GM21360 (cell line): ENCODE data around the gene SYNDIG1.

ENCODE experiments used
- ATAC-seq: cut with Tn5 transposase; IDR thresholded peaks from one replicate; pipeline ENCODE4 v1.9.1; 2021; ENCODE audit warnings: mild to moderate bottlenecking, moderate library complexity; ENCODE audit not compliant: unreplicated experiment

Gene SYNDIG1

DNA sequence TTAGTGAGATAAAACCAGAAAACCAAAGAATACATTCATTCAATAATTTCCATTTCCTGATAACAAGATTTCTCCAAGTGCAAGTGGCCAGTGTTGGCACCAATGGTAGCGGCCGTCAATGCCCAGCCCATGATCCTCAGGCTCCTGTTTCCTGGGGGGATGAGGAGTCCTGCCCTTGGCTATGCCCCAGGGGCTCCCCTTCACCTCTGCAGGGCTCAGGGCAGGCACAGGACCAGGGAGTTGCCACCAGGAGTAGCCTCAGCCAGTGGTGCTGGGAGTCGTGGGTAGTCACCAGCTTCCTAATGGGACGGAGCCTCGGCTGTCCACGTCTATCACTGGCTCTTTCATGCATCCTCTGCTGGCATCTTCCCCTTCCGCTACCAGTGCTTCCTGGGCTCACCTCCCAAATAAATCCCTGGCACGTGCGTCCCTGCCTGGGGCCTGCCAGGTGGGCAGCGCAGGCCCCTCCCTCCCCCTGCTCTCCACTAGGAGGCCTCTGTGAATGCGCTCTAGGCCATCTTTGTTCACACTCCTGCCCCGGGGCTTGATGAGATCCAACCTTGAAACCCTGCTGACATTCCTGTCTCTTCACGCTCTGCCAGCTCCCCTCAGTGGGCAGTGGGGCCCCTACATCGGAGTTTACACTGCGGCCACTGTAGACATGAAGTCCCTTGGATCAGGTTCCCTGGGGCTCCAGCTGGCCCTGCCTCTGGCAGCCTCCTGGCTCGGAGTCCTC, 215.7 kb downstream of the SYNDIG1 start:
- no peak for ATAC-seq

GRCh38 chr20:24685736-24686135, 216.3 kb downstream of the SYNDIG1 start:
- no peak for ATAC-seq

DNA sequence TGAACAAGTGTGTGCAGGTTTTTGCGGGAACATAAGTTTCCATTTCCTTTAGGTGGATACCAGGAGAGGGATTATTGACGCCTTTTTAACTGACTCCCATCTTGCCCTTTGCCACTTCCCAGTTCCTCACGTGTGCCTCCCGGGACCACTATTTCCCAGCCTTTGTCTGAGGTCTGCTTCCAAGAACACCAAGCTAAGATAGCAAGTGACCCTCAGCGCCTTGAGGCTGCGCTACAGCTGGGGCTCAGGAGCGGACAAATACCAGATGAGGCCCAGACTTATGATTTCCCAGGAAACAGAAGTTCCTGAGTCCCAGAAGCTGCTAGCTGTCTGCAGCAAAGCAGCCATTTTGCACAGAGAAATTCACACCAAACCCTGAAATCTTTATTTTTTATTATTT, 216.7 kb downstream of the SYNDIG1 start:
- no peak for ATAC-seq

- no peak for ATAC-seq
Observed at GRCh38 chr20:24690408-24690807, 221.0 kb downstream of the SYNDIG1 start.

DNA sequence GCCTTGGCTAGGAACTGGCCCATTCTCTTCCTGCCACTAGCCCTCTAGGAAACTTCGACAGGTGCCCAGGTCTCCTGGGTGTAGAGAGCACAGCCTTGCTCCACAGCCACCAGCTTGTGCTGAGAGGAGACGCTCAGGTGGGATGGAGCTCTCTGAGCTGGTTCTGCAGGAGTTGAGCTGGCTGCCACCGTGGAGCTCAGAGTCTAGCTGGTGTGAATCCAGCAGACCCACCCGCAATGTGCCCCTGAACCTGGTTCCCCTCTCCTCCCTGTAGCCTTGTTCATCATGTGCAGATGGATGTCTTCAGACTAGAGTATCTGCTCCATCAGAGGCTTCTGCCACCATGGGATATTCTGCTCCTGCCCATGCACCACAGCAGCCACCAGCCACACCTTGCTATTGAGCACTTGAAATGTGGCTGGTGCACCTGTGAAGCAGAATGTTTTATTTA, 222.5 kb downstream of the SYNDIG1 start:
- no peak for ATAC-seq

DNA sequence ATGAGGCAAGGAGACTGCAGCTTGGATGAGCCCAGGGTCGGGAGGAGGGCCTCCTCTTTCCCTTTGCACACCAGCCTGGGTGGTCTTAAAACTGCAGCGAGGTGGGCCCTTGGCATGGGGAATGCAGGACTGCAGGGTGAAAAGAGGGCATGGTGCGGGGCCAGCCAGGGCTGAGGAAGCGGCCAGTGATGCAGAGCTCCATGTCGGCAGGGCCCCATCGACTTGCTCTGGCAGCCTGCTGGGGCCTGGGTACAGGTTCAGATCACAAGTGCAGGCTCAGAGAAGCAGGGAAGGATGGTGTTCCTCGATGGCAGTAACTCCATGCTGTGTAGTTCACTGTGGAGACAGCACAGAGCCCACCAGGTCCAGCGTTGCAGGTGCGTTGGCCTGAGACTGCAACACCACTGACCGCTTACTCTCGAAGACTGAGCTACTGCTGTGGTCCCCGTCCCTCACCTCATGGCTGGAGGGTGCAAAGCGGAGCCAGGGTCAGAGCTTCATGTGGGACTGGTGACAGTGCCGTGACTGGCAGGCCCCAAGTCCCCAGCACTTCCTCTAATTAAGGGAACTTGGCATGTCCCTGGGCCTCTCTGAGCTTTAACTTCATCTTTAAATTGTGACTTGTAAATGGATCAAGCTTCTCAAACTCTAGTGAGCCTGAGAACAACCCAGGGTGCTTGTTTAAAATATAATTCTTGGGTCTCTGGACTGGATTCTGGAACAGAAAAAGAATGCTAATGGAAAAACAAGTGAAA, 223.2 kb downstream of the SYNDIG1 start:
- no peak for ATAC-seq

DNA sequence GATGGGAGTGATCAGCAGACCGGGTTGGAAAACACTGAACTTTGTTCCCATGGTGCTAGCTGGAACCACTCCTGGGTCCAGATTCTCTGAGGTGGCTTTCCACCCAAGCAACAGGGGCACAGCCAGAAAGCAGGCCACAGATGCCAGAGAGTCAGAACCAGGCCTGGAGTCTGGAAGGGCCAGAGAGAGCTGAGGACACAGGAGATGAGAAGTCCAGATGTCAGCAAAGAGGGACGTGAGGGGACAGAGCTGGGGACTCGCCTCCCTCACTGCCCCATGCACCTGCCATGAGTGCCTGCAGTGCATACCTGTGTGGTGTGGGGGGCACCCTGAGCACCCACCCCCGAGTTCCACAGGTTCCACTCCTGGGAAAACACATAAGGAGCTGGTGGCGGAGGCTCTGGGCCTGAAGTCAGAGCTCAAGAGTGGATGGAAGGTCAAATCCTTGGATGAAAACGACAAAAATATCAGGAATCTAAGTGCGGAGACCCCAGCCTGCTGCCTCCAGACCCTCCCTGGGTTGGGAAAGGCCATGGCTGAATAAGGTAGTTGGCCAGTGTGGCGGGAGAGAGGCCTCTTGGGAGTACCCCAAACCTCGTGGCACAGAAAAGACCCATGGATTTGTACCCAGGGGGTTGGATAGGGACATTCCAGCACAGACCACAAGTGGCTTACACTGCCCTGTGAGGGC, 224.2 kb downstream of the SYNDIG1 start:
- no peak for ATAC-seq

GRCh38 chr20:24694157-24694726, 224.8 kb downstream of the SYNDIG1 start:
- no peak for ATAC-seq

GRCh38 chr20:24694727-24695528, 225.5 kb downstream of the SYNDIG1 start:
- no peak for ATAC-seq

GRCh38 chr20:24695529-24696225, 226.2 kb downstream of the SYNDIG1 start:
- no peak for ATAC-seq

- no peak for ATAC-seq
Observed at GRCh38 chr20:24696396-24696795, 227.0 kb downstream of the SYNDIG1 start.

DNA sequence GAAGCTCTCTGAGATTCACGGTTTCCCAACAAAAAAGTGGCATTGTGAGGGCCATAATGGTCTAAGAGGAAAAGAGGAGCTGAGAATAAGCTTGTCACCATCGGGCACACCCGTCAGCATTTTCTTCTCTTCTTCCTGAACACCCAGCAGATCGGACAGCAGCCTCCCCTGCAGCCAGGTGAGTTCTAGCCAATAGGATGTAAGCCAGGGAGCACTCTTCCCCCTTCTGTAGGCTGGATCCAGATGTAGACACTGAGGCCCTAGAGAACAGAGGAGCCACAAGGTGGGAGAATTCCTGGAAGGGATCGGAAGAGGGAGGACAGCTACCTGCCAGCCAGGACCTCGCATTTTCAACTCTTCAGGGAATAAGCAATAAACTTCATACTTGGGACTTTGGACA, 228.0 kb downstream of the SYNDIG1 start:
- ATAC-seq, result no peak

DNA sequence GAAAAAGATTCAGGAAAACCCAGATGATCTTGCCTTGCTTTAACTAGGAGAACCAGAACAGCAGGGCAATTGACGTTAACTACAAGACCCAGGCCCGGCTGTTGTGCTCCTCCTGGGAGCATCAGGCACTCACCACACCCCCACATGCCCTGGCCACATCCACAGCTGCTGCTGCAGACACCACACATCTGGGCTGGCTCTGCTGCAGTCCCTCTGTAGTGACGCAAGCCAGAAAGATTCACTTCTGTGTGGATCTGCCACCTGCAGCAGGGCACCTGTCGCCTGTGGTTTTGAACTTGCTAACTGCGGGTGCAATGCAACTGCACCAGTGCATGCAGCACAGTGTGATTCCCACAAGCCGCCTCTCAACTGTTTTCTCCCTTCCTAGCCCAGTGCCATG, 228.8 kb downstream of the SYNDIG1 start:
- no peak for ATAC-seq

DNA sequence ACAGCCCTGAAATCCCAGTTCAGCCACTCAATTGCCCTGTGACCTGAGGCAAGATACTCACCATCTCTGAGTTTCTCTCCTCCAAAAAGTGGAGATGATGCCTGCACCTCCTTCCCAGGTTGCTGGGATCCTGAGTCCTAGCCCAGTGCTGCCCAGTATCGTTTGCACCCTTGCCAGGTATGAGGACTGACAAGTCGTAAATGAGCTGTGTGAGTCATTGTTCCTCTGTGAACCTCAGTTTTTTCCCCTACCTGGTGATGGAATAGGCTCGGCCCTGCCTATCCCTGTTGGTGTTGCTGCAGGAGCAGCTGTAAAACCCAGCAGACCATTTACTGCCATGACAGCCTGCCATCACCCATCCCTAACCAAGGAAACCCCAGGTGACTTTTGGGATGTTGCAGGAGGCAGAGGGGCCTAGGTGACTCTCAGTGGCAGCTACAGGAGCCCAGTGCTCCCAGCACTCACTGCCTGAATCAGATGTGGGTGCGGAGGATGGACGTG, 229.3 kb downstream of the SYNDIG1 start:
- ATAC-seq, result no peak

DNA sequence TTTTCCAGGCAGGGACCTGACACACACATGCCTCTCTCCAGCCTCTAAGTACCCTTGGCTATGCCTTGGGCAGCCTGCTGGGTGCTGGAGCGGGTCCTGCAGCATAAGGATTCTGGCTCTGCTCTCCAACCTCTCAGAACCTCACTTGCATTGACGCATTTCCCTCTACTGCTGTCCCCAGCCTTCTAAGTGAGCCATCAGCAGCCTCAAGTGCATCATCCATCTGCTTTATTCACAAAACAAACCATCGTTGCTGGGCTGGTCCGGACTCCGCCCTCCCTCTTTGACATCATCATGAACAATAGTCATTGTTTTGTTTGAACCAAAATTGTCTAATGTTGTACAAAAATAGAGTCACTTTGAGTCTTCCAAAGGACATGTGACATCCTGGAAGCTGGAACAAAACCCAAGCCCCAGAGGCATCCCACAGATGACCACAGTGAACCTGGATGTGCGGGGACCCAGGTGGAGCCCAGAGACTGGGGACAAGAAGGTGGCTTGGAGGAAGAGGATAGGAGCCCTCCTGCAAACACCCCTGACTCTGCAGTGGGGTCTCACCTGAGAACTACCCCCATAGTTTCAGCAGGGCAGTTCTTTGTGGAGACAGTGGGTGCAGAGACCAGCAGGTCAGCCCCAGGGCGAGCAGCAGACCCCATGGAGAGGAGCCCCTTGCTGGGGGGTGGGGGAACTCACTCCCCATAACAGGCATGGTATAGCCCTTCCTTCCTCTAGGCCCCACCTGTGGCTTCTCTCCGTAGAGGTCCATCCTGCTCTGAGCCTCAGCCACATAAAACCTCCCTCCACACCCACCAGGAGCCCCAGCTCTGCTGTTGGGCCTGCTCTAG, 230.1 kb downstream of the SYNDIG1 start:
- ATAC-seq, result no peak

DNA sequence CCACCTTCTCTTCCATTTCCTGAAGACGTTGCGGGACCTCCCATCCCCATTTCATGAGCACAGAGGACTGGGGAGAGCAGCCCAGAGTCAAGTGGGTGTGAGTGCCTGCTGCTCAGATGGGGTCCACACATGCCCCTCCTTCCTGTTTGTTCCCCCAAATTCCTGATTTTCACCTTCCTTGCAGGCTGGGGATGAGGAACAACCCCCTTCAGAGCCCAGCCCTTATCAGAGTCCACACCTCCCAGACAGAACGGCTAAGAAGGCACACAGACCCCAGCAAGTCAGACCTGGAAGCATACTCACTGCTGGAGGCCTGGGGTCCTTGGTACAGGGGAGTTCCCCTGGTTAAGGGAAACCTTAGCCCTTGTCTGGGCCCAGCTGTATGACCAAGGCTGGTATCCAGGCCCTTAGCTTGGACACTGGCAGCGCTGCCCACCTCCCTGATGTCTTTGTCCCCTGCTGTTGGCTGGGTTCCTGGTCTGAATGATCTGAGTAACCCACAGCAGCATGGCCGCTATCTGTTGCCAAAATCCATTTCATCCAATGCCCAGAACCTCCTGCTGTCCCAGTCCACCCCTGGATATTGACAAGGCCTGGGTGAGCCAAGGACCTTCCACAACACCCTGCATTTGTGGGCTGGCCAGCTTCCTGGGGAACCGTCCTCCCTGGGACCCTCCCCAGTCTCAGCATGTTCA, 230.9 kb downstream of the SYNDIG1 start:
- ATAC-seq, result no peak

DNA sequence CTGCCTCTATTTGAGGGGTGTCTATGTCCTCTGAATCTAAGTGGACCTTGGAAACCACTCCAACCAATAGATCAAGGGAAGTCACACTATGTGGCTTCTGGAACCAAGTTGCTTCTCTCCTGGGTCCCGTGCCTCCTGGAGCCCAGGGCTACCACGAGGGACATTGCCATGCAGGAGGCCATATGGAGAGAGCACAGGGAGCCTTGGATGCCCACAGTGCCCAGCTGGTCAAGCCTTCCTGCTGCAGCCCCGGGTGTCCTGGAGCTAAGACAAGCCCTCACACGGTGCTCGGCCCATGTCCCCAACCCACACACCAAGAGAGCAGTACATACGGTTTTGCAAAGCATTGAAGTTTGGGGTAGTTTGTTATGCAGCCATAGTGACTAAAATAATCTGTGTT, 231.6 kb downstream of the SYNDIG1 start:
- no peak for ATAC-seq

DNA sequence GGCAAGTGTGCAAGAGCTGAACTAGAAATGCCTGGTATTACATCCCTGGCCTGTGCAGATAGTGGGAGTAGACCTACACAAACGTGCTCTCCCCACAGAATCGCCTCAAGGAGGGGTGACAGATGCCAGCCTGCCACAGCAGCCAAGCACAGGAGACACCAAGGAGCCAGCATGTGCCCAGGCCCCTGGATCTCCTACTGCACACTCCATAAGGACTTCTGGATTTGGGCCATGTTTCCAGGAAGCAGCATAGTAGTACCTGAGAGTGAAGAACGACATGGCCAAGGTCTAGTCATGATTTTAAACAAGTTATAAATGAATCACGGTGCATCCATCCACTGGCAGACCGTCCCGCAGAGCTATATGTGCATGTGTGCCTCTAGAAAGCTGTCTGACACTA, 232.2 kb downstream of the SYNDIG1 start:
- ATAC-seq, result no peak
